ENCODE results near the gene HOXB5. TPM values are rescaled to one million over a fixed set of nuclear protein-coding genes. Genes with fewer than 3 reads are reported as not detected.

HOXB5 gene
- total RNA-seq, 1 experiment from 2014 or later, result not detected

DNA sequence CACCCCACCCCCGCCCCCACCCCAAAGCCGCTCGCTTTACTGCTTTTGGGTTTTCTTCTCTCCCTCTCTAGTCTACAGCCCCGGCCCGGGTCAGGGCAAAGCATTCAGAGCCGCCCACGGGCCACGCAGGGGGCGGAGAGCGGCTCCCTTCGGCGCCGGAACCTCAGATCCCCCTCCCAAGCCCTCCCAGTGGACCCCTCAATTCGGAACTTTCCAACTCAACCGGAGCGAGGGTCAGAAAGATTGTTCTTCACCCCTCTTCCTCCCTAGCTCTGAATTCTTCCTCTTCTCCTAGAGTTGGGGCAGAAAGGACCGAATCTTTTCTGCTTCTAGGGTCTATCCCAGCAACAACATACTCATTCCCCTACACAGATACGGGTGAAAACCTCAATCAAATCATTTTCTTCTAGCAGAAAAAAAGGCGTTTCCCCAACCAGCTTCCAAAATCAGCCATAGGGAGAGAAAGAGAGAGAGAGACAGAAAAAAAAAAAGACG lies 49.7 kb downstream of the HOXB5 start:
- H4K20me1 ChIP-seq (ENCODE audit: control insufficient read depth, insufficient read depth, insufficient read length), result no peaks in the 10 kb centered on the region
- H4K5ac ChIP-seq (ENCODE audit: insufficient read length, low read depth, low read length), result no peak overlapping the region
- peaks cover 3% of the 10 kb centered on the region; the same call in 1 of the 2 replicates for H3K4me1 ChIP-seq (ENCODE audit: insufficient read depth, low read length)
- no peak overlapping the region for H2AFZ ChIP-seq (ENCODE audit: low read length)
- no peak overlapping the region for H2BK20ac ChIP-seq (ENCODE audit: low read depth, low read length, poor library complexity, severe bottlenecking)
- no peak for DNase-seq
- Mint-ChIP-seq H3K27ac (no peak overlapping the region; a peak in 1 of 7 replicates), H3K9me3 (peaks cover 1 to 18% of the 10 kb centered on the region in 2 experiments; a peak in 2 of 5 replicates), H3K4me3 (peak overlapping the region in 1 of 2 experiments; percentile 22; a peak in 2 of 5 replicates), H3K27me3 (ENCODE audit: low read depth) (peaks cover 99% of the 10 kb centered on the region), H3K4me1 (peaks cover 32 to 62% of the 10 kb centered on the region in 2 experiments), H3K36me3 (ENCODE audit: insufficient read depth in 1 of 3, low read depth in 3 of 3) (no peaks in the 10 kb centered on the region; a peak in 1 of 7 replicates)
- TF ChIP-seq CTCF (conservative IDR thresholded peaks at IDR 0.05), result no peak
- no peaks in the 10 kb centered on the region for H3K79me1 ChIP-seq (ENCODE audit: insufficient read depth, low read depth, low read length, poor library complexity, severe bottlenecking)
- no peak overlapping the region for H2BK120ac ChIP-seq (ENCODE audit: low read depth, low read length, poor library complexity, severe bottlenecking)
- H4K91ac ChIP-seq (ENCODE audit: insufficient read length, low read depth, low read length), result no peak overlapping the region
- no peak overlapping the region for H3K18ac ChIP-seq (ENCODE audit: insufficient read length, low read depth, low read length)
- H3K9me3 ChIP-seq (ENCODE audit: control insufficient read depth, low read depth, low read length), result no peaks in the 10 kb centered on the region
- no peak overlapping the region for H3K14ac ChIP-seq (ENCODE audit: insufficient read depth, low read length)
- no peak overlapping the region for H3K4me2 ChIP-seq (ENCODE audit: insufficient read depth, insufficient read length, low read length)
- H3K27me3 ChIP-seq (ENCODE audit: insufficient read depth, low read length), result peaks cover 88% of the 10 kb centered on the region
- H3K9ac ChIP-seq (ENCODE audit: extremely low read depth, insufficient read length, low read length), result no peak overlapping the region
- H4K8ac ChIP-seq (replicated peaks; ENCODE audit: insufficient read length, low read depth, low read length), result no peak overlapping the region
- no peak overlapping the region for H2BK15ac ChIP-seq (ENCODE audit: low read depth, low read length)
- H2BK5ac ChIP-seq (ENCODE audit: insufficient read length, low read length), result no peak overlapping the region
- WGBS (ENCODE audit: extremely low coverage, insufficient read length, low lambda C conversion rate), result no CpG with 5 or more reads among the region's 20 CpGs
- H3K4ac ChIP-seq (ENCODE audit: low read depth, low read length), result no peak overlapping the region
- H3T11ph ChIP-seq (ENCODE audit: low read length), result no peak overlapping the region
- peaks cover 6% of the 10 kb centered on the region for H3K23me2 ChIP-seq (ENCODE audit: insufficient read length, low read depth, low read length, poor library complexity, severe bottlenecking)
- no peak overlapping the region for H3K23ac ChIP-seq (ENCODE audit: insufficient read length, low read depth, low read length)
- H2AK5ac ChIP-seq (ENCODE audit: insufficient read length, low read length), result no peak overlapping the region
- no peak overlapping the region for H2BK12ac ChIP-seq (ENCODE audit: insufficient read length, low read depth, low read length)
- no peak overlapping the region for H3K56ac ChIP-seq (ENCODE audit: insufficient read length, low read depth, low read length)
- no peak overlapping the region for H3K27ac ChIP-seq (ENCODE audit: insufficient read length, low read depth, low read length)
- no peaks in the 10 kb centered on the region for H3K79me2 ChIP-seq (ENCODE audit: insufficient read depth, low read length)
